ENCODE results near the gene MYADM.

- TF ChIP-seq POLR2A (IDR thresholded peaks at IDR 0.05; ENCODE audit: low read length) (no peak), GATA1 (IDR thresholded peaks at IDR 0.05; ENCODE audit: low read depth, low read length) (no peak)
Observed at GRCh38 chr19:53915000-53915399, 47.3 kb downstream of the MYADM start.
